Psoas muscle (tissue), 8 donors: ENCODE measurements around the gene LMNB1. TPM values are rescaled to one million over a fixed set of nuclear protein-coding genes. Genes with fewer than 3 reads are reported as not detected.
"Not testable (repeated sequence)": the region's sequence is repeated elsewhere in the genome, so short reads cannot be mapped to it uniquely, and the experiment has no call there.

Experiments
- ATAC-seq, 4 donors: fragments of 200-7000 bp; cut with Tn5 transposase; one replicate each; pipeline ENCODE4 v1.9.1; 2020; ENCODE audit warnings: moderate library complexity in 3 of 4, mild to moderate bottlenecking in 2 of 4
- DNase-seq, 2 donors: peaks; one replicate each; pipeline ENCODE4 v3.0.0-alpha.2; 2020
- H3K27ac ChIP-seq: fragments of 200-600 bp; one replicate; pipeline ENCODE4 v1.8.0; 2022
- H3K27me3 ChIP-seq, 3 donors: fragments of 200-600 bp in 1 of 3; one replicate each; pipeline versions ENCODE4 v1.6.1 to v1.8.0; 2013 to 2022; ENCODE audit warnings: low read length in 2 of 3, mild to moderate bottlenecking in 2 of 3, moderate library complexity in 1 of 3; ENCODE audit not compliant: insufficient read depth in 3 of 3
- H3K36me3 ChIP-seq, 2 donors: fragments of 200-600 bp in 1 of 2; one replicate each; pipeline versions ENCODE4 v1.6.1 to v1.8.0; 2013 to 2022; ENCODE audit warnings: low read depth in 1 of 2, mild to moderate bottlenecking in 1 of 2, moderate library complexity in 1 of 2; ENCODE audit not compliant: insufficient read depth in 1 of 2
- H3K4me1 ChIP-seq: fragments of 200-600 bp; one replicate; pipeline ENCODE4 v1.8.0; 2022
- H3K4me3 ChIP-seq: fragments of 200-600 bp; one replicate; pipeline ENCODE4 v1.8.0; 2022; ENCODE audit warnings: mild to moderate bottlenecking
- H3K9me3 ChIP-seq: fragments of 200-600 bp; one replicate; pipeline ENCODE4 v1.8.0; 2022
- CTCF ChIP-seq: fragments of 200-600 bp; IDR thresholded peaks from one replicate; pipeline ENCODE4 v1.8.0; 2022; ENCODE audit warnings: antibody characterized with exemption
- WGBS, 3 donors: extraction: QIAGEN DNeasy Blood & Tissue Kit; methylation state at CpG; one replicate each; pipeline versions ENCODE4 v1.1.6 to v1.1.7; 2013; 5-methylcytosine and 5-hydroxymethylcytosine counted together
- intact Hi-C, 2 donors: fragments of 100-400 bp; cut with DNase I; formaldehyde crosslinking; loops; one replicate each; pipeline versions ENCODE4 v1.11.0 to v1.14.2; 2022
- polyA plus RNA-seq, 3 donors: library from polyadenylated mRNA; stranded (reverse); fragments of 200-250 nt; gene quantifications; one replicate each; pipeline ENCODE4 v1.2.3, GENCODE V29; 2013
- total RNA-seq, 4 donors: library from RNA; stranded (reverse); fragmentation: NEBNext Ultra II Directional in 2 of 4; extraction: Animal tissue kit (Norgen Biotek cat#: 25700) in 2 of 4; gene quantifications; one replicate each; pipeline versions ENCODE4 v1.2.1 to v1.2.4, GENCODE V29; 2021 to 2023
- donor health status: healthy with polysubstance abuse.
- donor health status: DM: no; HTN: no; CAD: no; lungs with moderate emphysema.
- donor health status: Bipolar disorder and iron deficiency.
- donor health status: healthy.
- donor health status: DM: yes; HTN: yes; CAD: no.
- donor health status: DM: no; HTN: no; CAD: no.
- donor health status: DM: no; HTN: no; CAD: no.
- donor health status: DM: yes; HTN: yes; CAD: no.

Gene LMNB1
- total and polyA plus RNA-seq, 7 donors, result 0.66 to 4.1 (median 1.4) TPM

- intact Hi-C loops, result no loop called here
- H3K27me3 ChIP-seq, result no peaks in the 10 kb centered on the region
- no peak overlapping the region for H3K27ac ChIP-seq
- no peaks in the 10 kb centered on the region for H3K9me3 ChIP-seq
- DNase-seq (no peak), ATAC-seq (no peak)
- no peak for TF ChIP-seq CTCF
- H3K4me1 ChIP-seq, result no peaks in the 10 kb centered on the region
- 93 to 95% (median 93%) methylated on average over 4 of the region's 4 CpGs for WGBS, 3 donors
- no peak overlapping the region for H3K4me3 ChIP-seq
- peaks cover 0 to 12% of the 10 kb centered on the region in 2 donors for H3K36me3 ChIP-seq
Measured at GRCh38 chr5:126810596-126811380, 33.9 kb downstream of the LMNB1 start.

GRCh38 chr5:126811515-126812198, 34.7 kb downstream of the LMNB1 start:
- ATAC-seq (peak in 2 of 4 donors; percentile 27 to 53), DNase-seq (no peak)
- Histone ChIP-seq H3K4me3 (no peak overlapping the region), H3K9me3 (no peaks in the 10 kb centered on the region), H3K27me3 (no peaks in the 10 kb centered on the region), H3K4me1 (no peaks in the 10 kb centered on the region), H3K27ac (no peak overlapping the region), H3K36me3 (peaks cover 0 to 12% of the 10 kb centered on the region in 2 donors)
- TF ChIP-seq CTCF, result no peak
- intact Hi-C loops, result no loop called here
- 86 to 94% (median 89%) methylated on average over 6 of the region's 6 CpGs for WGBS, 3 donors

GRCh38 chr5:126812199-126812570, 35.2 kb downstream of the LMNB1 start:
- H3K36me3 ChIP-seq, result peaks cover 0 to 12% of the 10 kb centered on the region in 2 donors
- DNase-seq (no peak), ATAC-seq (no peak)
- H3K27ac ChIP-seq, result no peak overlapping the region
- intact Hi-C loops, result no loop called here
- no peak for TF ChIP-seq CTCF
- WGBS, 3 donors, result 71 to 95% (median 94%) methylated on average over 4 of the region's 4 CpGs
- no peaks in the 10 kb centered on the region for H3K4me1 ChIP-seq
- no peak overlapping the region for H3K4me3 ChIP-seq
- H3K27me3 ChIP-seq, result no peaks in the 10 kb centered on the region
- no peaks in the 10 kb centered on the region for H3K9me3 ChIP-seq

GRCh38 chr5:126813799-126814198, 36.9 kb downstream of the LMNB1 start:
- H3K27me3 ChIP-seq, DNase-seq, H3K4me3 ChIP-seq, H3K4me1 ChIP-seq, ATAC-seq, H3K27ac ChIP-seq, H3K9me3 ChIP-seq, intact Hi-C loops: not testable (repeated sequence)
- WGBS, 3 donors, result 91 to 97% (median 93%) methylated on average over 9 of the region's 9 CpGs
- peaks cover 0 to 12% of the 10 kb centered on the region in 2 donors for H3K36me3 ChIP-seq

- peaks cover 0 to 12% of the 10 kb centered on the region in 2 donors for H3K36me3 ChIP-seq
- H3K4me3 ChIP-seq, result no peak overlapping the region
- H3K9me3 ChIP-seq, result no peaks in the 10 kb centered on the region
- ATAC-seq, result no peak
- no peaks in the 10 kb centered on the region for H3K27me3 ChIP-seq
- no peaks in the 10 kb centered on the region for H3K4me1 ChIP-seq
- no peak for DNase-seq
- 96 to 98% (median 96%) methylated on average over 2 of the region's 2 CpGs for WGBS, 3 donors
- intact Hi-C loops, result no loop called here
- TF ChIP-seq CTCF, result no peak
- no peak overlapping the region for H3K27ac ChIP-seq
Measured at GRCh38 chr5:126814721-126815404, 37.9 kb downstream of the LMNB1 start.
